NCI-H446 (cell line): ENCODE data around the gene HNRNPUL1.

Experiments
- DNase-seq, 2 experiments: peaks; one replicate each; lab custom pipeline; 2025; lab: John Stamatoyannopoulos, UW

The HNRNPUL1 gene

DNA sequence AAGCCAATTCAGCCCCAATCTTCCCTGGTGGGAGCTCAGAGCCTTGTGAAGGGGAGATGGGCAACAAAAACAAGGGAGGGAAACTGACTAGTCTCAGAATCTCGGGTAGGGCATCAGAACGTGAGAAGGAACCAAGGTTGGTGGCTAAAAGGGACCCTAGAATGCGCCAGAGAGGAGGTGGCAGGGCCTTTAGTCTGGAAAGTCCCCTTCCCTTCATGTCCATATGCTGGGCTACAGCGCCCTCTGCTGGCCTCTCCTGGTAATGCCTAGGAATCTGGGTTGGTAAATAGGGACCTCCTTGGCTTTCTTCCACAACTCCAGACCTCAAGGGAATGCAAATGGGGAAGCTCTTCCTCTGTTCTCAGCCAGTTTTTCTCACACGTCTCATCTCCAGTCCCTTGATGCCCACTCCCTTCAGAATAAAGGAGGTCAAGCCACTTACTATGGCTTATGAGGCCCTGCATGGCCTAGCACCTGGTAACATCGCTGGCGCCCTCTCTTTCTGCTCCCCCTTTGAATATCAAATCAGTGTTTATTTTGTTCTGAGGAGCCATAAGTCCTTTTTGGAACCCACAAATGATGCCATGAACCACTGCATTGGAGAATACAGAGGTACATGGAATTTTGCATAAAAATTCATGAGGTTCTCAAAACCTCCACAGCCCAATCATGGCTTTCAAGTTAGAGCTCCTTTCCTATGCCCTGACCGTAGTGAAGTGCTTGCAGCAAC lies 44.4 kb downstream of the HNRNPUL1 start:
- peak; percentile 76 to 93 for DNase-seq

GRCh38 chr19:41309180-41310032 lies 45.2 kb downstream of the HNRNPUL1 start:
- no peak for DNase-seq

DNA sequence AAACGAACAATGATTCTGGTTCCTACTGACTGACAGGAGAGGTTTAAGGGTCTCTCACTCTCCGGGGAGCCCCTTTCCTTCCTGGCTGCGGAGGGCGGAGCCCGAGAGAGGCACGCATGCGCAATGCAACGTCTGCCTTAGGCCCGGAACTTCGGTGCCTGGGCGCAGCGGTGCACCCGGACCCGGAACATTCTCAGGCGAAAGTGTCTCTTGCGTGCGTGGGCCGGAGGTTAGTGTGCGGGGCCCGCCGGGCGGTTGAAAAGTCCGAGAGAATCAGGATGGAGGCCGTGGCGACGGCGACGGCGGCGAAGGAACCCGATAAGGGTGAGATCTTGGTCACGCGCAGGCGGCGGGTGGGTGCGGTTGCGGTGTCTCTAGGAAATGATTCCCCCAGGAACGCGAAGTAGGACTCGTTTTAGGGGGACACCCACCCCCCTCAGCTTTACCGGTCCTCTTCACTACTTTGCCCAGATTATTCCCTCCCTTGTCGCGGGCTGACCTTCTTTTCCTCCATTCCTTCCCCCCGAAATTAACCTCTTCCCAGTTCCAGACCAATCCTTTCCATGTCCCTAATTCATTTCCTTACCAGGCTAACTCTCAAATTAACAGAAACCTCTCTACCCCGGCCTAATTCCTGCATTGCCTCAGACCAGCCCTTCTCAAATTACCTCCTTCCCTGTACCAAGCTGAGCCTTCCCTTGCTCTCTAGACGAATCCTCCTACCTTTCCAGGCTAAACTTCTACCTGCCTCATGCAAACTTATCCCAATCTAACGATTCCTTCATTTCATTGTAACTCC lies 46.1 kb downstream of the HNRNPUL1 start, which contains the start of gene CCDC97:
CCDC97 (plus strand) TSS at position 140 of the 799 bp plus-strand sequence; CDS start at position 279, 139 bp downstream.
- DNase-seq: peak; percentile 84 to 94

DNA sequence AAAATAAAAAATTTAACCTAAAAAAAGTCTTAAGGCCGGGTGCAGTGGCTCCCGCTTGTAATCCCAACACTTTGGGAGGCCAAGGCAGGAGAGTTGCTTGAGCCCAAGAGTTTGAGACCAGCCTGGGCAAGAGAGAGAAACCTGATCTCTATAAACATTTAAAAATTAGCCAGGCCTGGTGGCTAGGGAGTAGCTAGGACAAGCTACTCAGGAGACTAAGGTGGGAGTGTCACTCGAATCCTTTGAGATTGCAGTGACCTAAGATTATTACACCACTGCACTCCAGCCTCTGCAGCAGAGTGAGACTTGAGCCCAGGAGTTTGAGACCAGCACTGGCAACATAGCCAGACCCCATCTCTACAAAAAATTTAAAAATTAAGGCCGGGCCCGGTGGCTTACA lies 46.9 kb downstream of the HNRNPUL1 start:
- DNase-seq: no peak

DNA sequence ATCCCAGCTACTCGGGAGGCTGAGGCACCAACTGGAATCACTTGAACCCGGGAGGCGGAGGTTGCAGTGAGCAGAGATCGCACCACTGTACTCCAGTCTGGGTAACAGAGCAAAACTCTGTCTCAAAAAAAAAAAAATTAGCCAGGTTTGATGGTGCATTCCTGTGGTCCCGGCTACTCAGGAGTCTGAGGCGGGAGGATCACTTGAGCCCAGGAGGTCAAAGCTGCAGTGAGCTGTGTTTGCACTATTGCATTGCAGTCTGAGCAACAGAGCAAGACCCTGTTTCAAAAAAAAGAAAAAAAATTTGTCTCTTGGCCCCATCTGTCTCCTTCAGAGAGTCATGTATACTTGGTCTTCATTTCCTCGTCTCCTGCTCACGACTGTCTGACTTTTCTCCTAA lies 47.4 kb downstream of the HNRNPUL1 start:
- DNase-seq: no peak

GRCh38 chr19:41316306-41316920 lies 52.2 kb downstream of the HNRNPUL1 start:
- no peak for DNase-seq

DNA sequence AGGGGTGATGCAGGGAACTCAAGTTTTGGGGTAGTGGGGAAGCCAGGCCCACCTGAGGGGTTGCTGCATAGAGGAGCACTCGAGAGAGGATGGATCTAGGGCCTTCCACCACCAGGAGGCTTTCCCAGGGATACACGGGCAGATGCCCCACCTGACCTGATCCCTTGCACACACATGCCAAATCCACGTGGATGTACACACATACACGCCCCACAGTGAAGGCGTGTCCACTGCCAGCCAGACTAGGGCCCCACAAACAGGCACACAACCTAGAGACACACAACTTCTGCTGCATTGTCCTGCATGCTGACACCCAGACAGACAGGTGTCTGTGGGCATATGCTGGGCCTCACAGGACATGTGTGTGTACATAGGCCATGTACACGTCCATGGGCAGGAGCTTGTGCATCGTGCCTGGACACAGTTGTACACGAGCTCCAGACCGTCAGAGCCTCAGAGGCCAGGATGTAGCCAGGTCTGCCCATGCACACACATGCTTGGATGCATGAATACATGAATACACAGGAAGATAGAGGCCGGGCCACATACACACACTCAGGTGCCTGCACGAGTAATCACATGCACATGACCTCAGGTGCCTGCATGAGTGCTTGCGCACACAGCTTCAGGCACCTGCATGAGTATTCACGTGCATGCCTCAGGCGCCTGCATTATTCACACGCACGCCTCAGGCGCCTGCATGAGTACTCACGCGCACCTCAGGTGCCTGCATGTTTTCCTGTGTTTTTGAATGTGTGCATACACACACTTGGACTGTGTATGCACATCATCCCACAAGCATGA lies 54.7 kb downstream of the HNRNPUL1 start:
- no peak for DNase-seq

DNA sequence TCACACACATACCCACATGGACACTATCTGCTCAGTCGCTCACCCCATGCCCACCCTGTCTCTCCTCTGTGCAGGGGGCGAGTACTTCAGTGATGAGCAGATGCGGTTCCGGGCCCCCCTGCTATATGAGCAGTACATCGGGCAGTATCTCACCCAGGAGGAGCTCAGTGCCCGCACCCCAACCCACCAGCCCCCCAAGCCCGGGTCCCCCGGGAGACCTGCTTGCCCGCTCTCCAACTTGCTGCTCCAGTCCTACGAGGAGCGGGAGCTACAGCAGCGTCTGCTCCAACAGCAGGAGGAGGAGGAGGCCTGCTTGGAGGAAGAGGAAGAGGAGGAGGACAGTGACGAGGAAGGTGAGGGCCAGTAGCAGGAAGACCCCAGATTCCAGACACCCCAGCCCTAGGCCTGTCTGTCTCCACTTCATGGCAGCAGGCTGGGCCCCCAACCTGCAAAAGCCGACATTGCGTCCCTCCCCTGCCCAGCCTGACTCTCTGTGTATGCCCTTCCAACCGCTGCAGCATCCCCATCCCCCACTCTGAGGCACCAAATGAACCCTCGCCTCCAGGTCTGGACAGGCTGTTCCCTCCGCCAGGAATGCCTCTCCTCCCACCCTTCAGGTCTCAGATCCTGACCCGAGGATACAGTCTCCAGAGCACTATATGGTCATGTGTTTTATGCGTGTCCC lies 55.5 kb downstream of the HNRNPUL1 start:
- no peak for DNase-seq

DNA sequence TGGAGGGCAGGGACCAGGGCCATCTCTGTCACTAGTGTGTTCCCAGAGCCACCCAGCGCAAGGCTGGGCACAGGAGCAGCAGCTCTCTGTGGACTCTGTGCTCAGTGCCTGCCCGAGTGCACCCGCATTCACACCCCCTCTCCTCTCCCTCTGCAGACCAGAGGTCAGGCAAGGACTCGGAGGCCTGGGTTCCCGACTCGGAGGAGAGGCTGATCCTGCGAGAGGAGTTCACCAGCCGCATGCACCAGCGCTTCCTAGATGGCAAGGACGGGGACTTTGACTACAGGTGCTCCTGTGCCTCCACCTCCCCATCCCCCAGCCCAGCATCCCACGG lies 56.0 kb downstream of the HNRNPUL1 start:
- DNase-seq: no peak

GRCh38 chr19:41320568-41320967 lies 56.4 kb downstream of the HNRNPUL1 start:
- no peak for DNase-seq

GRCh38 chr19:41321204-41321599 lies 57.0 kb downstream of the HNRNPUL1 start:
- no peak for DNase-seq

GRCh38 chr19:41321600-41322270 lies 57.6 kb downstream of the HNRNPUL1 start:
- DNase-seq: no peak

DNA sequence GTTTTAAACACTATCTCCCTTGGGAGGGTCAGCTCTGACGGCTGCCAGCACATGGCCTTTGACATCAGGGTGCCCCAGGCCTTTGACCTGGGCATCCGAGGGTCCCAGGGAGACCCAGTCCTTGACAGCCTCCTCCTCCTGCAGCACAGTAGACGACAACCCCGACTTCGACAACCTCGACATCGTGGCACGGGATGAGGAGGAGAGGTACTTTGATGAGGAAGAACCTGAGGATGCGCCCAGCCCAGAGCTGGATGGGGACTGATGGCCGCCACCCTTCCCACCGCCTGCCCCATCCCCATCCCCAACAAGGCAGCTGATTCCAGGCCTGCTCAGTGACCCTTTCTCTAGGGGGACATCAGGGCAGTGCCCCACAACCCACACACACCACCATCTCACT lies 58.3 kb downstream of the HNRNPUL1 start:
- DNase-seq: no peak

GRCh38 chr19:41323023-41323422 lies 58.9 kb downstream of the HNRNPUL1 start:
- DNase-seq: no peak

DNA sequence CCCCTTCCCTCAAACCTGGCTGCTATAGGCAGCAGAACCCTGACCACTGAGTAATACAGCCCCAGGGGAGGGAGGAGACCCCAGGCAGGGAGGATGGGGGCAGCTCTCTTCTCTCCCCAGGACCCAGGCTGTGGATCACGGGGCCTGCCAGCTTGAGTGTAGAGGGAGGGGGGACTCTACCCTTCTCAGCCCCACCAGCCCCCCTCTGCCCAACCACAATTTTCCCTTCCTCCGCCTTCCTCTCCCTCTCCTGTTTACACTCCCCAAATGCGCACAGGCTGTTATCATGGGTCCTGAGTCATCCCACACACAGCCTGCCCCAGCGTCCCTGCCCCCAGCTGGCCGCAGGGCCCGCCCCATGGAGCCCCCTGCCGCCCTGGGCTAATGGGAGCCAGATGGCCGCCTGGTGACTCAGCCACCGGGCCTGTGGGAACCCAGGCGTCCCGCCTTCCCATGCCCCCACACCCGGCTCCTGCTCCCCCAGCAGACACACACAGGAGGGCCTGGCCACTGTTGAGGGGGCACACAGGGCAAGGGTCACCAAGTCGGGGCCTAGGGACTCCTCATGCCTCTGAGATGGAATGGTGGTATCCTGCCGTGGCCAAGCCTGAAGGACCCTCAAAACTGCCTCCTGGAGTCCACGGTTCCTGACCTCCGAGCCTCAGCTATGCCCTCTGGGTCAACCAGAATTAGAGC lies 59.4 kb downstream of the HNRNPUL1 start:
- peak in 1 of 2 experiments; percentile 37 for DNase-seq

DNA sequence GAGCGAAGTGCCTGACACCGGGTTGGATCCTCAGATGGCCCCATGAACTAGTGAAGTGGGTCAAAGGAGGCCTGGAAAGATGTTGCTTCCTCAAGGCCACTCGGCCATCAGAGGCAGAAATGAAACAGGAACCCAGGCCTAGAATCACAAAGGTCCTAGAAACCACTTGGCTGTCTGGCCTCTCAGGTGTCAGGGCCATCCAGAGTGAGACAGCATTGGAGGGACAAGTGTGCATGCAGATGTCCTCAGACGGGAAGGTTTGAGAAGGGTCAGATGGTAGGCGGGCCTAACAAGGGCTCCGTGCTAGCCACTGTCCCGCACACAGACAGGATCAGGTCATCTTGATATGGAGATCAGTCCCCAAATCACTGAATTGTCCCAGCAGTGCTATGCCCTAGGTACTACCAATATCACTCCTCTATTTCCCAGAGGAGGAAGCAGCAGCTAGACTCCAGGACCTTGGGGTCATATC lies 60.1 kb downstream of the HNRNPUL1 start:
- DNase-seq: no peak

DNA sequence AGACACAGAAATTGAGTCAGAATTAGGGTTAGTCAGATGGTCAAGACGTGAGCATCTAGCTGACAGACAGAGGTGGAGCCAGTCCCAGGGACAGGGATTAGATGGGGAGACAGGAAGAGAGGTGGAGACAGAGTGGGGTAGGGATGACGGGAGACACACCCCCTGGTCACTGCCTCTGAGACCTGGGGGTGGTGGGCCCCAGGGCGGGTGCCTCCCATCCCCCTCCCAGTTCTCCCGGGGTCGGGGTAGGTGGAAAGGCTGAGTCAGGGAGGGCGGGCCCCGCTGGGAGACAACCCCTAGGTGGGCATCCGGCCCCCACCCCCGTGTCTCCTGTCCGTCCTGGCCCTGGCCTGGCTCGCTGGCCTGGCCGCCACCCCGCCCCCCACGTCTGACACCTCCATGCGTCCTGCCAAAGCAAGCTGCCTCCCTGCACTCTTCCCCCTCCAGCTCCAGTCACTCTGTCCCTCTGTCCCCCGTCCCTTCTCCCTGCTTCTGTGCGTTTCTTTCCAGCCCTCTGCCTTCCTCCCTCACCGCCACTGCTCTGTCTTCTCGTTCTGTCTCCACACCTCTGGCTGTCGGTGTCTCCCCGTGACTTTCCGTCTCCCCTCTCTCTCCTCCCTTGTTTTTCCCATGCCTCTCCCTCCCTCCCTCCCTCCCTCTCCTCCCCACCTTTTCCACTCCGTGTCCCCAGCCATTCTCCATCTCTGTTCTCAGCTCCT lies 60.9 kb downstream of the HNRNPUL1 start:
- no peak for DNase-seq

- DNase-seq: no peak
Measured at GRCh38 chr19:41325640-41325946, 61.4 kb downstream of the HNRNPUL1 start.
